Liver (tissue), 3 donors: ENCODE data around the gene PC.

Experiments
- TAF1 ChIP-seq: conservative IDR thresholded peaks from 2 replicates; pipeline ENCODE4 v1.6.1; 2016; ENCODE audit warnings: antibody characterized with exemption, mild to moderate bottlenecking
- TF ChIP-seq, protein P1 (sequence below): fragments of 150-350 bp; IDR thresholded peaks from 2 replicates; pipeline ENCODE4 v1.5.1; 2017; ENCODE audit warnings: improper control_type of control experiment, low read depth, low read length; ENCODE audit not compliant: missing input control
- donor health status: healthy.
- donor health status: healthy.

DNA sequence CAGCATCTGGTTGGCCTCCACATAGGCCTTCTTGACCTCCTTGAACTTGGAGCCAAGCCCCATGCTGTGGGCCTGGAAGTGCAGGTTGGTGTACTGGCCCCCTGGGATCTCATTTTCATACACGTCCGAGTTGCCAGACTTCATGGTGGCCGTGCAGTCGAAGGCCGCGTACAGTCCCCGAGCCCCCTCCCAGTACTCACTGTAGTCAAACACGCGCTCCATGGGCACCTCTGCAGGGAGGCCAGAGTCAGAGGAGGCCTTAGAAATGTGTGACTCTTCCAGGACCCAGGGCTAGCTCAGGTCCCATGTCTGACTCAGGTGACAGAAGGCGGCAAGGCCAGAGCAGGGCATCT, 108.0 kb downstream of the PC start:
- TF ChIP-seq, protein P1, sequence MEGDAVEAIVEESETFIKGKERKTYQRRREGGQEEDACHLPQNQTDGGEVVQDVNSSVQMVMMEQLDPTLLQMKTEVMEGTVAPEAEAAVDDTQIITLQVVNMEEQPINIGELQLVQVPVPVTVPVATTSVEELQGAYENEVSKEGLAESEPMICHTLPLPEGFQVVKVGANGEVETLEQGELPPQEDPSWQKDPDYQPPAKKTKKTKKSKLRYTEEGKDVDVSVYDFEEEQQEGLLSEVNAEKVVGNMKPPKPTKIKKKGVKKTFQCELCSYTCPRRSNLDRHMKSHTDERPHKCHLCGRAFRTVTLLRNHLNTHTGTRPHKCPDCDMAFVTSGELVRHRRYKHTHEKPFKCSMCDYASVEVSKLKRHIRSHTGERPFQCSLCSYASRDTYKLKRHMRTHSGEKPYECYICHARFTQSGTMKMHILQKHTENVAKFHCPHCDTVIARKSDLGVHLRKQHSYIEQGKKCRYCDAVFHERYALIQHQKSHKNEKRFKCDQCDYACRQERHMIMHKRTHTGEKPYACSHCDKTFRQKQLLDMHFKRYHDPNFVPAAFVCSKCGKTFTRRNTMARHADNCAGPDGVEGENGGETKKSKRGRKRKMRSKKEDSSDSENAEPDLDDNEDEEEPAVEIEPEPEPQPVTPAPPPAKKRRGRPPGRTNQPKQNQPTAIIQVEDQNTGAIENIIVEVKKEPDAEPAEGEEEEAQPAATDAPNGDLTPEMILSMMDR, result no peak
- no peak for TF ChIP-seq TAF1
